ENCODE results near the gene PDZRN3.

DNA sequence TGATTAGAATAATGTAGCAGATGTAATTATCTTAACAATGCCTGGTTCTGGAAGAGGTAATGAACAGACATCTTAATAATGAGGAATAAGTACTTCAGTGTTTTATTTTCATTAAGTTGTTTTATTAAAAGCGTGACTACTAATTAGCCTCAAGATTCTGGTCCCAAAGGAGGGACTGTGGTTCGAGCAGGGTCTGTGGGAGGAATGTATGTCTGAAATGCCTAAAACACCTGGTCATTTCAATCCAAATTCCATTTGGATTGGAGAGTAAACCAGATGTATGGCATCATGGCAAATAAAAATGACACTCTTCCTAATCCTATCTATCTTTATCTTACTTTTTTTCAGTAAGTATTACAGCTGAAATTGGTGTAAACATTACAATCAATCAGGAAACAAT lies 243.2 kb downstream of the PDZRN3 start:
- no peak for TF ChIP-seq JUND (IDR thresholded peaks at IDR 0.05)
- no peak for TF ChIP-seq RAD21 (IDR thresholded peaks at IDR 0.05; ENCODE audit: low read length)
- no peak for TF ChIP-seq EZH2phosphoT487 (IDR thresholded peaks at IDR 0.05; ENCODE audit: borderline replicate concordance, low read depth)
- TF ChIP-seq, protein P1, sequence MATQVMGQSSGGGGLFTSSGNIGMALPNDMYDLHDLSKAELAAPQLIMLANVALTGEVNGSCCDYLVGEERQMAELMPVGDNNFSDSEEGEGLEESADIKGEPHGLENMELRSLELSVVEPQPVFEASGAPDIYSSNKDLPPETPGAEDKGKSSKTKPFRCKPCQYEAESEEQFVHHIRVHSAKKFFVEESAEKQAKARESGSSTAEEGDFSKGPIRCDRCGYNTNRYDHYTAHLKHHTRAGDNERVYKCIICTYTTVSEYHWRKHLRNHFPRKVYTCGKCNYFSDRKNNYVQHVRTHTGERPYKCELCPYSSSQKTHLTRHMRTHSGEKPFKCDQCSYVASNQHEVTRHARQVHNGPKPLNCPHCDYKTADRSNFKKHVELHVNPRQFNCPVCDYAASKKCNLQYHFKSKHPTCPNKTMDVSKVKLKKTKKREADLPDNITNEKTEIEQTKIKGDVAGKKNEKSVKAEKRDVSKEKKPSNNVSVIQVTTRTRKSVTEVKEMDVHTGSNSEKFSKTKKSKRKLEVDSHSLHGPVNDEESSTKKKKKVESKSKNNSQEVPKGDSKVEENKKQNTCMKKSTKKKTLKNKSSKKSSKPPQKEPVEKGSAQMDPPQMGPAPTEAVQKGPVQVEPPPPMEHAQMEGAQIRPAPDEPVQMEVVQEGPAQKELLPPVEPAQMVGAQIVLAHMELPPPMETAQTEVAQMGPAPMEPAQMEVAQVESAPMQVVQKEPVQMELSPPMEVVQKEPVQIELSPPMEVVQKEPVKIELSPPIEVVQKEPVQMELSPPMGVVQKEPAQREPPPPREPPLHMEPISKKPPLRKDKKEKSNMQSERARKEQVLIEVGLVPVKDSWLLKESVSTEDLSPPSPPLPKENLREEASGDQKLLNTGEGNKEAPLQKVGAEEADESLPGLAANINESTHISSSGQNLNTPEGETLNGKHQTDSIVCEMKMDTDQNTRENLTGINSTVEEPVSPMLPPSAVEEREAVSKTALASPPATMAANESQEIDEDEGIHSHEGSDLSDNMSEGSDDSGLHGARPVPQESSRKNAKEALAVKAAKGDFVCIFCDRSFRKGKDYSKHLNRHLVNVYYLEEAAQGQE (IDR thresholded peaks at IDR 0.05; ENCODE audit: low read depth, low read length), result no peak
- no peak for TF ChIP-seq GABPA (IDR thresholded peaks at IDR 0.05; ENCODE audit: low read depth)
- no peak for TF ChIP-seq YY1 (IDR thresholded peaks at IDR 0.05; ENCODE audit: low read depth)

Data from SK-N-SH (cell line).